PFSK-1 (cell line): Measurements from ENCODE around the gene CES4A.

ENCODE experiments used
- FOXP2 ChIP-seq: optimal IDR thresholded peaks from 2 replicates; pipeline ENCODE3; 2011; ENCODE audit warnings: borderline replicate concordance, control low read depth, inconsistent platforms; ENCODE audit not compliant: insufficient read depth; ENCODE audit errors: extremely low read length, extremely low read depth
- POLR2AphosphoS5 ChIP-seq: IDR thresholded peaks from 2 replicates; pipeline ENCODE4 v1.6.1; 2012; ENCODE audit warnings: low read depth, mild to moderate bottlenecking, control low read depth, low read length, moderate library complexity
- SIN3A ChIP-seq: IDR thresholded peaks from 2 replicates; pipeline ENCODE4 v1.6.1; 2012; ENCODE audit warnings: mild to moderate bottlenecking, low read length, moderate library complexity, borderline replicate concordance; ENCODE audit not compliant: insufficient read depth
- TAF1 ChIP-seq: IDR thresholded peaks from 2 replicates; pipeline ENCODE4 v1.6.1; 2012; ENCODE audit warnings: low read length, control low read depth, borderline replicate concordance; ENCODE audit not compliant: insufficient read depth
- TF ChIP-seq, protein P1 (sequence below), 2 experiments: IDR thresholded peaks; 2 replicates each; pipeline versions ENCODE4 v1.6.1 to v1.8.0; 2011 to 2012; ENCODE audit warnings: low read depth in 2 of 2, low read length in 2 of 2, control low read depth in 1 of 2, inconsistent platforms in 1 of 2, mild to moderate bottlenecking in 1 of 2, moderate library complexity in 1 of 2; ENCODE audit not compliant: insufficient read depth in 1 of 2

The CES4A gene

DNA sequence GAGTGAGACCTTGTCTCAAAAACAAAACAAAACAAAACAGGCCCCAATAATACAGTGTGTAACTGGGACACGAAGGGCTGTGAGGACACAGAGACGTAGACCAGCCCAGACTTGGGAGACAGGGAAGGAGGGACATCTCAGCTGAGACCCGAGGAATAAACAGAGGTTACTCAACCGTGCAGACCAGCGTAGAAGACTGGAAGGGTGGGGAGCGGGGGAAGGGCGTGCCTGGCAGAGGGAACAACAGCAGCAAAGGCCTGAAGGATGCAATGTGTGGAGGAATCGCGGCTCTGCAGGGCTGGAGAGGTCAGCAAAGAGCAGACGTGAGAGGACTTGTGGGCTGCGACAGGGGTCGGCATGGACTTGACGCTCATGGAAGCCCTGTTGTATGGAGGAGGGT is 11.6 kb upstream of the CES4A start:
- TF ChIP-seq TAF1 (no peak), SIN3A (no peak), FOXP2 (no peak)
- TF ChIP-seq, protein P1, sequence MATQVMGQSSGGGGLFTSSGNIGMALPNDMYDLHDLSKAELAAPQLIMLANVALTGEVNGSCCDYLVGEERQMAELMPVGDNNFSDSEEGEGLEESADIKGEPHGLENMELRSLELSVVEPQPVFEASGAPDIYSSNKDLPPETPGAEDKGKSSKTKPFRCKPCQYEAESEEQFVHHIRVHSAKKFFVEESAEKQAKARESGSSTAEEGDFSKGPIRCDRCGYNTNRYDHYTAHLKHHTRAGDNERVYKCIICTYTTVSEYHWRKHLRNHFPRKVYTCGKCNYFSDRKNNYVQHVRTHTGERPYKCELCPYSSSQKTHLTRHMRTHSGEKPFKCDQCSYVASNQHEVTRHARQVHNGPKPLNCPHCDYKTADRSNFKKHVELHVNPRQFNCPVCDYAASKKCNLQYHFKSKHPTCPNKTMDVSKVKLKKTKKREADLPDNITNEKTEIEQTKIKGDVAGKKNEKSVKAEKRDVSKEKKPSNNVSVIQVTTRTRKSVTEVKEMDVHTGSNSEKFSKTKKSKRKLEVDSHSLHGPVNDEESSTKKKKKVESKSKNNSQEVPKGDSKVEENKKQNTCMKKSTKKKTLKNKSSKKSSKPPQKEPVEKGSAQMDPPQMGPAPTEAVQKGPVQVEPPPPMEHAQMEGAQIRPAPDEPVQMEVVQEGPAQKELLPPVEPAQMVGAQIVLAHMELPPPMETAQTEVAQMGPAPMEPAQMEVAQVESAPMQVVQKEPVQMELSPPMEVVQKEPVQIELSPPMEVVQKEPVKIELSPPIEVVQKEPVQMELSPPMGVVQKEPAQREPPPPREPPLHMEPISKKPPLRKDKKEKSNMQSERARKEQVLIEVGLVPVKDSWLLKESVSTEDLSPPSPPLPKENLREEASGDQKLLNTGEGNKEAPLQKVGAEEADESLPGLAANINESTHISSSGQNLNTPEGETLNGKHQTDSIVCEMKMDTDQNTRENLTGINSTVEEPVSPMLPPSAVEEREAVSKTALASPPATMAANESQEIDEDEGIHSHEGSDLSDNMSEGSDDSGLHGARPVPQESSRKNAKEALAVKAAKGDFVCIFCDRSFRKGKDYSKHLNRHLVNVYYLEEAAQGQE (IDR thresholded peaks at IDR 0.05; ENCODE audit: insufficient read depth in 1 of 2, low read depth in 2 of 2, low read length in 2 of 2) = no peak

DNA sequence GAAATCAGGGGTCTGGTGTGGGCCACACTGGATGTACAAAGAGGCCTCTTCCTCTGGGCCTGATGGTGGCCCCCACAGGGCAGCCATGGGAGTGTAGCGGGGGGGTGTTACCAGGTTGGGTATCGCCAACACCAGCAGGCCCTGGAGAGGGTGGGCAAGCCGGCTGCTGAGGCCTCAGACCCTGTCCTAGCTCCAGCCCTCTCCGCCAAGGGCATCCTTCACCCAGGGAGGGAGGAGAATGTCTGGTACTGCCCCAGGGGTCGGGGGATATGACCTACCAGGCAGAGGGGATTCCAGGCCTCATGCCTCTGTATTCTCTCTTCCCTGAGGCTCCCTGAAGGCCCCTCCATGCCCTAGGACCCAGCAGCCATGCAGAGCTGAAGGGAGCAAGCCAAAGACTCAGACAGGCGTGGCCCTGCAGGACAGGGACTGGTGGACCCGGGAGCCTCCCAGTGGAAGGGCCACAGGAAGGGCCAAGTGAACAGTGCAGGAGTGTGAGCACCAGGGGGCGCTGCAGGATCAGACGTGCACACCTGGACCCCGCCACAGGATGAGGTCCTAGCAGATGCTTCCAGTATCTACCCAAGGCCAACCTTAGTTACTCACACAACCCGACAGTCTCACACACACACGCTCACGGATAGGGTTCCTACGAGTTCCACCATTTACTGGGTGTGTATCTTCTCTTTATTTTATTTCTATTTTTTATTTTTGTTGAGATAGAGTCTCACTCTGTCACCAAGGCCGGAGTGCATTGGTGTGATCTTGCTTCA is 10.9 kb upstream of the CES4A start:
- TF ChIP-seq SIN3A = no peak
- TF ChIP-seq, protein P1 (IDR thresholded peaks at IDR 0.05; ENCODE audit: insufficient read depth in 1 of 2, low read depth in 2 of 2, low read length in 2 of 2) = peak; percentile 41 to 48; a peak in 2 of 4 replicates
- peak; percentile 64 for TF ChIP-seq FOXP2

DNA sequence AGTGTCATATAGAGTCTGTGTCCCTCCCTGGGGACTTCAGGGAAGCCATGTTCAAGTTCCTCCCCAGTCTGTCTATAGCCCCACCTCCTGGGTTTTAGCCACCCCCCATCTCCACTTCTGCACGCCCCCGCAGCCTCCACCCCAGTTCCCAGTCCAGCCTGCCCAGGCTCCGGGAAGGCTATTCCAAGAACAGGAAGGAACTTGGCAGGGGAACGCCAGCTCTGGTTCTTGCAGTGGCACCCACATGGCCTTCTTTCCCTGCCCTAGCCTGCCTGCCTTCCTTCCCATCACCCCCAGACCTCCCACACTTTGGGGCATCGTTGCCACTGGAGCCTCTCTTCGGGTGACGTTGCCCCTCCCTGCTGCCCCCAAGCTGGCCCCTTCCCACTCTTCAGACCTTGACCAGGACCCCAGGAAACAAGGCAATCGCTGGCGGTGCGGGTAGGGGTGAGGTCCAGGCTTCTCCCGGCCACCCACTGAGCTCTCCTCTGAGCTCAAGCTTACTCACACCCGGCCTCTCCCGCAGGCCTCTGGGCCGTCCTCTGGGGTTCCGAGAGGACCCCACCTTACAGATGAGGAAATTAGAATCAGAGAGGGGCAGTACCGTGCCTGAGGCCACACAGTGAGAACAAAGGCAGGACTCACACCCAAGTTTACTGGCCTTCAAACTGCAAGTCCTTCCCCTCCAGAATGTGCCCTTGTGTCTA is 9.2 kb upstream of the CES4A start:
- TF ChIP-seq POLR2AphosphoS5 = no peak
- TF ChIP-seq SIN3A = no peak
- no peak for TF ChIP-seq TAF1

DNA sequence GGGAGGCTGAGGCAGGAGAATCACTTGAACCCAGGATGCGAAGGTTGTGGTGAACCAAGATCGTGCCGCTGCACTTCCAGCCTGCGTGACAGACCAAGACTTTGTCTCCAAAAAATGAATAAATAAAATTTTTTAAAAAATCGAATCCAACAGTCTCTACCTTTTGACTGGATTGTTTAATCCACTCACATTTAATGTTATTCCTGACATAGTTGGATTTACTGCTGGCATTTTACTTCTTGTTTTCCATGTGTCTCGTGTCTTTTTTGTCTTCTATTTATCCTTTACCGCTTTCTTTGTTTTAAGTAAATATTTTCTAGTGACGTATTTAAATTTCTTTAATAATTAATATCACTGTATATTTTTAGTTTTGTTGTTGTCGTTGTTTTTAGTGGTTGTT is 5.4 kb upstream of the CES4A start:
- TF ChIP-seq FOXP2 (no peak), SIN3A (no peak), TAF1 (no peak), POLR2AphosphoS5 (no peak)
- TF ChIP-seq, protein P1 (IDR thresholded peaks at IDR 0.05; ENCODE audit: insufficient read depth in 1 of 2, low read depth in 2 of 2, low read length in 2 of 2) = no peak

DNA sequence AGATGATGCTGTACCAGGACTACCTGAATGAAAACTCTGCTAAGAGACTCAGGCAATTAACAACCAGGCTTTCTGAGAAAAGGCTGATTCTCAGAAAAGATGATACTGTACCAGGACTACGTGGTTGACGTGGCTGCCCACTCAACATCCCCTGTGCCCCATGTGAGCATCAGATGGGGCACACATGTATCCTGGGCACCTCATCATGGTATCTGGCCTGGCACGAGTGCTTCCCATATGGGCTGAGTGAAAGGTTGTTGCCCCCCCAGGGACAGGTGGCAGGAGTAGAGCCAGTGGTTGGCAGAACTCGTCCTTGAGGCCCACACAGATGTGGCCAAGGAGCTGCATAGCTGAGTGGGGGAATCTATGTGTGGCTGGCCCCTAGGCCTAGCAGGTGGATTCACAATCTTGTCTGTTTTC is 3.5 kb upstream of the CES4A start:
- TF ChIP-seq SIN3A (no peak), POLR2AphosphoS5 (no peak), FOXP2 (no peak), TAF1 (no peak)
- TF ChIP-seq, protein P1 (IDR thresholded peaks at IDR 0.05; ENCODE audit: insufficient read depth in 1 of 2, low read depth in 2 of 2, low read length in 2 of 2) = no peak
